Measurements from ENCODE around the gene PLIN4. TPM values are rescaled to one million over a fixed set of nuclear protein-coding genes. Genes with fewer than 3 reads are reported as not detected.
A peak's percentile ranks its signal among the peaks of the same experiment; 100 is the strongest.
"Not testable (repeated sequence)": the region's sequence is repeated elsewhere in the genome, so short reads cannot be mapped to it uniquely, and the experiment has no call there.

PLIN4 gene
- total and polyA plus RNA-seq, 12 donors: 0.09 to 25.4 (median 2.5) TPM

DNA sequence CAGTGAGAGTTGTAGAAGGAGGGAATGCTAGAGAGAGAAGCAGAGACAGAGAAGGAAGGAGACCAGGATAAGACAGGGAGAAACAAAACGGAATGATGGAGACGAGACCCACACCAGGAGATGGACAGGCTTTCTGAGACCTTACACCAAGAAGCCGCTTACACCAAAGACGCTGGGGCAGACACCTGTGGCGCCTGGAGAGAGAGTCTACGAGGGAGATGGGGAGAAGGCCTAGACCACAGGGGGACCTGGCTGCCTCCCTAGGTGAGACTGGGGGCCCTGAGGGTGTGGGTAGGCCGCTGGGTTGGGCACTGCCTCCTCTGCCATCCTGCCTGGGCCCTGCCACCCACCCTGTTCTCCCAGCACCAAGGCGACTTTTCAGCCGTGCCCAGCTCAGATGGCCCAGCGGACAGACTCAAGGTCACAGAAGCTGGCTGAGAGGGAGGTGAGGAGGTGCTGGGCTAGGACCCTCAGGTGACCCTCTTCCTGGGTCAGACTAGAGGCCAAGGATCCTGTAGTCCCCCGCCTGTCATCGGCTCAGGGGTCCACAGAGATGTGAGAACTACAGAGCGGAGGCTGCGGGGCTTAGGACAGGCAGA lies 11.7 kb upstream of the PLIN4 start:
- Histone ChIP-seq H3K4me3 (no peak overlapping the region), H3K27me3 (no peaks in the 10 kb centered on the region), H3K27ac (no peak overlapping the region), H3K4me1 (replicated peaks in 1 of 2) (peaks cover 7 to 8% of the 10 kb centered on the region in 2 donors), H3K36me3 (replicated peaks in 1 of 2) (no peaks in the 10 kb centered on the region), H3K9me3 (replicated peaks in 1 of 3) (no peaks in the 10 kb centered on the region)
- intact Hi-C loops (cut with DNase I): loop anchor here in 1 of 2 donors (10.0 kb wide), 1 partner anchor 265 kb away; no protein-coding TSS in a partner anchor
- peak in 1 of 7 donors; percentile 5 for DNase-seq
- no peak for TF ChIP-seq POLR2A (IDR thresholded peaks at IDR 0.05)
- TF ChIP-seq, protein P1, sequence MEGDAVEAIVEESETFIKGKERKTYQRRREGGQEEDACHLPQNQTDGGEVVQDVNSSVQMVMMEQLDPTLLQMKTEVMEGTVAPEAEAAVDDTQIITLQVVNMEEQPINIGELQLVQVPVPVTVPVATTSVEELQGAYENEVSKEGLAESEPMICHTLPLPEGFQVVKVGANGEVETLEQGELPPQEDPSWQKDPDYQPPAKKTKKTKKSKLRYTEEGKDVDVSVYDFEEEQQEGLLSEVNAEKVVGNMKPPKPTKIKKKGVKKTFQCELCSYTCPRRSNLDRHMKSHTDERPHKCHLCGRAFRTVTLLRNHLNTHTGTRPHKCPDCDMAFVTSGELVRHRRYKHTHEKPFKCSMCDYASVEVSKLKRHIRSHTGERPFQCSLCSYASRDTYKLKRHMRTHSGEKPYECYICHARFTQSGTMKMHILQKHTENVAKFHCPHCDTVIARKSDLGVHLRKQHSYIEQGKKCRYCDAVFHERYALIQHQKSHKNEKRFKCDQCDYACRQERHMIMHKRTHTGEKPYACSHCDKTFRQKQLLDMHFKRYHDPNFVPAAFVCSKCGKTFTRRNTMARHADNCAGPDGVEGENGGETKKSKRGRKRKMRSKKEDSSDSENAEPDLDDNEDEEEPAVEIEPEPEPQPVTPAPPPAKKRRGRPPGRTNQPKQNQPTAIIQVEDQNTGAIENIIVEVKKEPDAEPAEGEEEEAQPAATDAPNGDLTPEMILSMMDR (IDR thresholded peaks at IDR 0.05): no peak
- 74 to 85% (median 83%) methylated on average over 9 to 14 of the region's 14 CpGs for WGBS, 4 donors

DNA sequence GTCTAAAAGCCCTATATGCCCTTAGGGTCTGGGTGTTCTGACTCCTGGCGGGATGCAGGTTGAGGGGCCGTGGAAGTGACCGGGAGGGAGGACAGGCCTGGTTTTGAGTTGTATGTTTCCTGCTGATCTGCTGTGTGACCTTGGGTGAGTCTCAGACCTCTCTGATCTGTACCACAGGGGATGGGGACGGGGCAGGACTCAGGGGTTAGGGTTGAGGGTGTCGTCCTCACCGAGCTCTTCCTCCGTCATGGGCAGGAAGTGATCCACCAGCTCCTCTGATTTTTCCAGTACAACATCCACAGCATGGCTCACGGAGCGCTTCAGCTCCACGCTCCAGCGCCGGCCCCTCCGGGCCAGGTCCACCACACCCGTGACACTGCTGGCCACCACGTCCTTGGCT lies 10.6 kb upstream of the PLIN4 start:
- no peaks in the 10 kb centered on the region for H3K36me3 ChIP-seq (replicated peaks in 1 of 2)
- H3K27me3 ChIP-seq: no peaks in the 10 kb centered on the region
- H3K27ac ChIP-seq: no peak overlapping the region
- 74 to 85% (median 82%) methylated on average over 15 of the region's 15 CpGs for WGBS, 4 donors
- DNase-seq: no peak
- TF ChIP-seq POLR2A (IDR thresholded peaks at IDR 0.05): no peak
- TF ChIP-seq, protein P1 (IDR thresholded peaks at IDR 0.05): no peak
- intact Hi-C loops (cut with DNase I): loop anchor here in 1 of 2 donors (10.0 kb wide), 1 partner anchor 264 kb away; no protein-coding TSS in a partner anchor
- H3K4me3 ChIP-seq: no peak overlapping the region
- no peaks in the 10 kb centered on the region for H3K9me3 ChIP-seq (replicated peaks in 1 of 3)
- H3K4me1 ChIP-seq (replicated peaks in 1 of 2): peaks cover 4 to 5% of the 10 kb centered on the region in 2 donors

DNA sequence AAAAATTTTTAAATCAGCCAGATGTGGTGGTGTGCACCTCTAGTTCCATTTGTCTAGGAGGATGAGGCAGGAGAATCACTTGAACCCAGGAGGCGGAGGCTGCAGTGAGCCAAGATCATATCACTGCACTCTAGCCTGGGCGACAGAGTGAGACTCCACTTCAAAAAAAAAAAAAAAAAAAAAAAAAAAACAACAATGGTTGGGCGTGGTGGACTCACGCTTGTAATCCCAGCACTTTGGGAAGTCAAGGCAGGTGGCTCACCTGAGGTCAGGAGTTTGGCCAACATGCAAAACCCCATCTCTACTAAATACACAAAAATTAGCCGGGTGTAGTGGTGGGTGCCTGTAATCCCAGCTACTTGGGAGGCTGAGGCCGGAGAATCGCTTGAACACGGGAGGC lies 9.1 kb upstream of the PLIN4 start:
- not testable (repeated sequence) for H3K4me3 ChIP-seq; H3K36me3 ChIP-seq (replicated peaks in 1 of 2); H3K27ac ChIP-seq; H3K9me3 ChIP-seq (replicated peaks in 1 of 3); DNase-seq; H3K4me1 ChIP-seq (replicated peaks in 1 of 2); H3K27me3 ChIP-seq
- intact Hi-C loops (cut with DNase I): loop anchor here in 1 of 2 donors (10.0 kb wide), 1 partner anchor 263 kb away; no protein-coding TSS in a partner anchor
- 89 to 97% (median 94%) methylated on average over 7 to 8 of the region's 8 CpGs for WGBS, 4 donors

DNA sequence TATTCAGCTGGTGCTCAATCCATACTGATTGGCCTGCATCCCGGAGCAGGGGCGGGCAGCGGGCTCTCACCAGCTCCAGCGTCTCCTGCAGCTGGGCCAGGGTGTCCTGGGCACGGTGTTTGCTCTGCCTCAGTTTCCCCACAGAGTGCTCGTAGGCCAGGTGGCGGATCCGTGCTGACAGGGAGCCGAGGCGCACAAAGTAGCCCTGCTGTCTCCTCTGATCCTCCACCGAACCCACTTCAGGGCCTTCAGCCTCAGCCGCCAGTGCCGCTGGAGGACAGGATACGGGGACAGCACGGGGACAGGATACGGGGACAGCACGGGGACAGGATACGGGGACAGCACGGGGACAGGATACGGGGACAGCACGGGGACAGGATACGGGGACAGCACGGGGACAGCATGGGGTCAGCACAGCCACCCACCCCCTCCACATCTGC lies 7.3 kb upstream of the PLIN4 start:
- no peaks in the 10 kb centered on the region for H3K36me3 ChIP-seq (replicated peaks in 1 of 2)
- WGBS, 4 donors: 63 to 67% (median 63%) methylated on average over 12 to 23 of the region's 23 CpGs
- no peaks in the 10 kb centered on the region for H3K4me1 ChIP-seq (replicated peaks in 1 of 2)
- intact Hi-C loops (cut with DNase I): loop anchor here in 1 of 2 donors (10.0 kb wide), 1 partner anchor 261 kb away; no protein-coding TSS in a partner anchor
- no peaks in the 10 kb centered on the region for H3K27me3 ChIP-seq
- TF ChIP-seq POLR2A (IDR thresholded peaks at IDR 0.05): no peak
- TF ChIP-seq, protein P1 (IDR thresholded peaks at IDR 0.05): no peak
- no peak for DNase-seq
- H3K27ac ChIP-seq: peak overlapping the region in 1 of 5 donors; percentile 22
- H3K4me3 ChIP-seq: no peak overlapping the region
- H3K9me3 ChIP-seq (replicated peaks in 1 of 3): no peaks in the 10 kb centered on the region
